Measurements from ENCODE around the gene KCTD20. TPM values are rescaled to one million over a fixed set of nuclear protein-coding genes. Genes with fewer than 3 reads are reported as not detected.

KCTD20 gene
- total RNA-seq, 2 experiments from 2014 or later: 73.6 to 84.6 TPM

GRCh38 chr6:36431197-36431596 is 11.6 kb upstream of the KCTD20 start:
- no peaks in the 10 kb centered on the region for H3K36me3 ChIP-seq (ENCODE audit: insufficient read depth, low read length)
- no peaks in the 10 kb centered on the region for H3K4me1 ChIP-seq (ENCODE audit: insufficient read depth, low read length, poor library complexity, severe bottlenecking)
- H3K9me2 ChIP-seq (ENCODE audit: insufficient read depth, low read length): no peaks in the 10 kb centered on the region
- DNase-seq (ENCODE audit: low spot score): no peak
- H3K4me2 ChIP-seq (ENCODE audit: low read length): no peak overlapping the region
- H2AFZ ChIP-seq (ENCODE audit: low read length): no peak overlapping the region
- no peaks in the 10 kb centered on the region for H4K20me1 ChIP-seq (ENCODE audit: insufficient read depth, low read length)
- H3K79me2 ChIP-seq (ENCODE audit: insufficient read depth, low read depth, low read length): no peaks in the 10 kb centered on the region
- POLR2A ChIA-PET: interaction anchor here (1.5 kb wide), 2 partner anchors 10 to 12 kb away, joined by 3 to 9 read pairs; no protein-coding TSS in a partner anchor
- H3K4me3 ChIP-seq (ENCODE audit: low read depth, low read length, poor library complexity, severe bottlenecking): no peak overlapping the region
- no peak overlapping the region for H3K27ac ChIP-seq (ENCODE audit: low read depth, low read length, poor library complexity, severe bottlenecking)
- intact Hi-C loops (cut with micrococcal nuclease; ENCODE audit: unreplicated experiment): no loop called here
- no TSS peak for BruUV-seq (replicated peaks)
- no peaks in the 10 kb centered on the region for H3K9me3 ChIP-seq (ENCODE audit: low read length)
- CTCF ChIA-PET (ENCODE audit: unreplicated experiment): no interaction called here
- TF ChIP-seq EZH2phosphoT487 (IDR thresholded peaks at IDR 0.05; ENCODE audit: borderline replicate concordance, low read depth, low read length): no peak
- no peak for TF ChIP-seq CTCF (conservative IDR thresholded peaks at IDR 0.05; ENCODE audit: low read length)

DNA sequence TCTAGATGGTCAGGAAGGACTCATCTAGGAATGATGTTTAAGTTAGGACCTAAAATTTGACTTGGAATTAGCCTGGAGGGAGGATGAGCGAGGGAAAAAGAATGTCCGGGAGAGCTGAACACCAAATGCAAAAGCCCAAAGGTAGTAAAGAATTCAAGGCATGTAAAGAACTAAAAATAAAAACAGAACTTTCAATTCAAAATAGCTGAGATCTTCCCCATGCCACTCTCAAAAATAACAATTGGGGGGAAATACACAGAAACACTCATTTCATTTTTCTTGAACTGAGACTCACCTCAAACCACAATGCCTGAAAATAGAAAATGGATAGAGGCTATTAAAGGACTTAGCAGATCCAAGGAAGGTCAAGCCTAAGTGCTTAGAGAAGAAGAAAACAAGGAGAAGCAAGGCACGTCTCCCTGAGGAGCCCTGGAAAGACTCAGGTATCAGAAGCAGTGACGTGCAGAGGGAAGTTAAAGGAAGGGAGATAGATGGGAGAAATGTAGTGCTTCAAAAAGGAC is 10.6 kb upstream of the KCTD20 start:
- H3K36me3 ChIP-seq (ENCODE audit: insufficient read depth, low read length): no peaks in the 10 kb centered on the region
- no peak overlapping the region for H3K4me2 ChIP-seq (ENCODE audit: low read length)
- H3K4me1 ChIP-seq (ENCODE audit: insufficient read depth, low read length, poor library complexity, severe bottlenecking): no peaks in the 10 kb centered on the region
- H3K9me3 ChIP-seq (ENCODE audit: low read length): no peaks in the 10 kb centered on the region
- no peaks in the 10 kb centered on the region for H3K79me2 ChIP-seq (ENCODE audit: insufficient read depth, low read depth, low read length)
- ChIA-PET CTCF (ENCODE audit: unreplicated experiment) (no interaction called here), POLR2A (interaction anchor here (1.4 kb wide), 1 partner anchor 9 kb away, joined by 4 read pairs; no protein-coding TSS in a partner anchor)
- H3K27ac ChIP-seq (ENCODE audit: low read depth, low read length, poor library complexity, severe bottlenecking): no peak overlapping the region
- H3K4me3 ChIP-seq (ENCODE audit: low read depth, low read length, poor library complexity, severe bottlenecking): no peak overlapping the region
- DNase-seq (ENCODE audit: low spot score): no peak
- no TSS peak for BruUV-seq (replicated peaks)
- intact Hi-C loops (cut with micrococcal nuclease; ENCODE audit: unreplicated experiment): no loop called here
- H4K20me1 ChIP-seq (ENCODE audit: insufficient read depth, low read length): no peaks in the 10 kb centered on the region
- TF ChIP-seq CTCF (conservative IDR thresholded peaks at IDR 0.05; ENCODE audit: low read length) (no peak), EZH2phosphoT487 (IDR thresholded peaks at IDR 0.05; ENCODE audit: borderline replicate concordance, low read depth, low read length) (no peak)
- no peaks in the 10 kb centered on the region for H3K9me2 ChIP-seq (ENCODE audit: insufficient read depth, low read length)
- no peak overlapping the region for H2AFZ ChIP-seq (ENCODE audit: low read length)

DNA sequence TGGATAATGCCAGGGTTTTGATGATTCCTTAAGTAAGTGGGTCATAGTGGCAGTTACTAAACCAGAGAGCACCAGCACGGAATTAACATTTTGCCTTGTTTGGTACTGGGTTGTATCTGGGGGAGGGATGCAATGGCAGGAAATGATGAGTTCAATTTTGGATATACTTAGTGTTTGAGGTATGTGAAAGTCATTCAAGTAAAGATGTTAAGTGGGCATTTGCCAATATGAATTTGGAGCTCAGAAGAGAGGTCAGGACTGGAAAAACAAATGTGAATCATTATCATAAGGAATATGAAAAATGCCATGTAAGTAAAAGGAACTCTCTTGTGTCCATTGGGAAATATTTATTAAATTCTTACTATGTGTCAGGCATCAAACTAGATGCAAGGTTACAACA is 6.3 kb upstream of the KCTD20 start:
- no peaks in the 10 kb centered on the region for H3K79me2 ChIP-seq (ENCODE audit: insufficient read depth, low read depth, low read length)
- intact Hi-C loops (cut with micrococcal nuclease; ENCODE audit: unreplicated experiment): no loop called here
- H3K4me1 ChIP-seq (ENCODE audit: insufficient read depth, low read length, poor library complexity, severe bottlenecking): peaks cover 8% of the 10 kb centered on the region
- TF ChIP-seq CTCF (conservative IDR thresholded peaks at IDR 0.05; ENCODE audit: low read length): no peak
- no peak for TF ChIP-seq EZH2phosphoT487 (IDR thresholded peaks at IDR 0.05; ENCODE audit: borderline replicate concordance, low read depth, low read length)
- no TSS peak for BruUV-seq (replicated peaks)
- no peak for DNase-seq (ENCODE audit: low spot score)
- no peak overlapping the region for H2AFZ ChIP-seq (ENCODE audit: low read length)
- ChIA-PET CTCF (ENCODE audit: unreplicated experiment) (no interaction called here), POLR2A (interaction anchor here (0.6 kb wide), 1 partner anchor 161 kb away, joined by 3 read pairs; no protein-coding TSS in a partner anchor)
- no peaks in the 10 kb centered on the region for H3K9me2 ChIP-seq (ENCODE audit: insufficient read depth, low read length)
- H4K20me1 ChIP-seq (ENCODE audit: insufficient read depth, low read length): no peaks in the 10 kb centered on the region
- no peaks in the 10 kb centered on the region for H3K36me3 ChIP-seq (ENCODE audit: insufficient read depth, low read length)
- no peak overlapping the region for H3K4me2 ChIP-seq (ENCODE audit: low read length)
- H3K9me3 ChIP-seq (ENCODE audit: low read length): no peaks in the 10 kb centered on the region
- H3K27ac ChIP-seq (ENCODE audit: low read depth, low read length, poor library complexity, severe bottlenecking): no peak overlapping the region
- H3K4me3 ChIP-seq (ENCODE audit: low read depth, low read length, poor library complexity, severe bottlenecking): no peak overlapping the region

Data from OCI-LY7 (cell line).